Testis (tissue), 2 donors: ENCODE results near the gene OXA1L.

ENCODE experiments used
- POLR2A ChIP-seq: fragments of 450-650 bp; IDR thresholded peaks from one replicate; pipeline ENCODE4 v1.6.1; 2017; ENCODE audit warnings: antibody characterized with exemption, mild to moderate bottlenecking, moderate library complexity
- TF ChIP-seq, protein P1 (sequence below), 3 experiments: fragments of 450-650 bp in 2 of 3; fragments of 200-600 bp in 1 of 3; sonication (generic) in 1 of 3; IDR thresholded peaks; one replicate each; pipeline ENCODE4 v1.5.1; 2016 to 2019; ENCODE audit warnings: antibody characterized with exemption in 3 of 3, mild to moderate bottlenecking in 2 of 3, moderate library complexity in 1 of 3

DNA sequence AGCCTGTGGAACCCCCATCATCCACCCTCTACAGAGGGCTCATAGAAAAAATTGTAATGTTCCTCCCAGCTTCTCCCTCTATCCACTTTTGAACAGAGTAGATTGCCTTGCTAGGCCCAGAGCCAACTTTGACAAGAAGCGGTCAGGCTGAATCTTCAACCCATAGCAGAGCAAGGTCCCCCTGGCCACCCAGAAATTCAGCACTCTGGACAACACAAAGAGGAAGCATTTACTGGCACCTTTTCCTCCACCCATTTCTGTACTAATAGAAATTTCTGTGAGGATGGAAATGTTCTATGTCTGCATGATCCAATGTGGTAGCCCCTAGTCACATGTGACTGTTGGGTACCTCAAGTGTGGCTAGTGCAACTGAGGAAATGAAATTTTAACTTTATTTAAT is 42.7 kb upstream of the OXA1L start:
- TF ChIP-seq, protein P1, sequence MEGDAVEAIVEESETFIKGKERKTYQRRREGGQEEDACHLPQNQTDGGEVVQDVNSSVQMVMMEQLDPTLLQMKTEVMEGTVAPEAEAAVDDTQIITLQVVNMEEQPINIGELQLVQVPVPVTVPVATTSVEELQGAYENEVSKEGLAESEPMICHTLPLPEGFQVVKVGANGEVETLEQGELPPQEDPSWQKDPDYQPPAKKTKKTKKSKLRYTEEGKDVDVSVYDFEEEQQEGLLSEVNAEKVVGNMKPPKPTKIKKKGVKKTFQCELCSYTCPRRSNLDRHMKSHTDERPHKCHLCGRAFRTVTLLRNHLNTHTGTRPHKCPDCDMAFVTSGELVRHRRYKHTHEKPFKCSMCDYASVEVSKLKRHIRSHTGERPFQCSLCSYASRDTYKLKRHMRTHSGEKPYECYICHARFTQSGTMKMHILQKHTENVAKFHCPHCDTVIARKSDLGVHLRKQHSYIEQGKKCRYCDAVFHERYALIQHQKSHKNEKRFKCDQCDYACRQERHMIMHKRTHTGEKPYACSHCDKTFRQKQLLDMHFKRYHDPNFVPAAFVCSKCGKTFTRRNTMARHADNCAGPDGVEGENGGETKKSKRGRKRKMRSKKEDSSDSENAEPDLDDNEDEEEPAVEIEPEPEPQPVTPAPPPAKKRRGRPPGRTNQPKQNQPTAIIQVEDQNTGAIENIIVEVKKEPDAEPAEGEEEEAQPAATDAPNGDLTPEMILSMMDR (IDR thresholded peaks at IDR 0.05): no peak
- TF ChIP-seq POLR2A: no peak
